Parathyroid adenoma (tissue), 2 donors: ENCODE measurements around the gene TRIM52.

ENCODE experiments used
- H2AFZ ChIP-seq: fragments of 300-600 bp; sonication (generic); one replicate; pipeline ENCODE4 v1.7.0; 2017; ENCODE audit warnings: antibody characterized with exemption, mild to moderate bottlenecking
- H3K27ac ChIP-seq: fragments of 300-600 bp; sonication (generic); one replicate; pipeline ENCODE4 v1.7.0; 2017
- H3K27me3 ChIP-seq: fragments of 300-600 bp; sonication (generic); one replicate; pipeline ENCODE4 v1.7.0; 2017; ENCODE audit warnings: low read length; ENCODE audit not compliant: control insufficient read depth, insufficient read depth
- H3K36me3 ChIP-seq: fragments of 300-600 bp; sonication (generic); one replicate; pipeline ENCODE4 v1.7.0; 2017; ENCODE audit warnings: low read length; ENCODE audit not compliant: control insufficient read depth, insufficient read depth
- H3K4me1 ChIP-seq: fragments of 300-600 bp; sonication (generic); one replicate; pipeline ENCODE4 v1.7.0; 2017; ENCODE audit warnings: control low read depth
- H3K4me2 ChIP-seq: fragments of 300-600 bp; sonication (generic); one replicate; pipeline ENCODE4 v1.7.0; 2017; ENCODE audit warnings: low read length
- H3K4me3 ChIP-seq: fragments of 300-600 bp; sonication (generic); one replicate; pipeline ENCODE4 v1.7.0; 2017; ENCODE audit warnings: low read depth, low read length
- H3K79me2 ChIP-seq: fragments of 300-600 bp; sonication (generic); one replicate; pipeline ENCODE4 v1.7.0; 2017; ENCODE audit warnings: control low read depth
- H3K9ac ChIP-seq: fragments of 300-600 bp; sonication (generic); one replicate; pipeline ENCODE4 v1.7.0; 2017; ENCODE audit warnings: mild to moderate bottlenecking
- H3K9me3 ChIP-seq: fragments of 300-600 bp; sonication (generic); one replicate; pipeline ENCODE4 v1.7.0; 2017; ENCODE audit warnings: low read length; ENCODE audit not compliant: control insufficient read depth
- CTCF ChIP-seq: fragments of 300-600 bp; sonication (generic); IDR thresholded peaks from one replicate; pipeline ENCODE4 v1.7.0; 2017; ENCODE audit warnings: antibody characterized with exemption, mild to moderate bottlenecking
- donor health status: primary hyperparathyroidism.

Gene TRIM52

GRCh38 chr5:181233801-181234454, 27.0 kb downstream of the TRIM52 start:
- H3K9ac ChIP-seq, result no peak overlapping the region
- no peaks in the 10 kb centered on the region for H3K36me3 ChIP-seq
- no peak overlapping the region for H2AFZ ChIP-seq
- no peaks in the 10 kb centered on the region for H3K27me3 ChIP-seq
- no peaks in the 10 kb centered on the region for H3K79me2 ChIP-seq
- no peaks in the 10 kb centered on the region for H3K9me3 ChIP-seq
- no peak for TF ChIP-seq CTCF
- H3K4me2 ChIP-seq, result no peak overlapping the region
- H3K4me3 ChIP-seq, result no peak overlapping the region
- peaks cover 8% of the 10 kb centered on the region for H3K4me1 ChIP-seq
- peak overlapping the region; percentile 74 for H3K27ac ChIP-seq

- Histone ChIP-seq H3K36me3 (no peaks in the 10 kb centered on the region), H3K27ac (peak overlapping the region; percentile 11), H3K4me3 (no peak overlapping the region), H3K9me3 (no peaks in the 10 kb centered on the region), H2AFZ (no peak overlapping the region), H3K79me2 (no peaks in the 10 kb centered on the region), H3K4me2 (no peak overlapping the region), H3K27me3 (no peaks in the 10 kb centered on the region), H3K9ac (no peak overlapping the region), H3K4me1 (peaks cover 8% of the 10 kb centered on the region)
- TF ChIP-seq CTCF, result no peak
These were observed 27.7 kb downstream of the TRIM52 start for GRCh38 chr5:181233088-181233800.

GRCh38 chr5:181232593-181232992, 28.4 kb downstream of the TRIM52 start:
- Histone ChIP-seq H3K4me2 (no peak overlapping the region), H3K79me2 (no peaks in the 10 kb centered on the region), H3K9me3 (no peaks in the 10 kb centered on the region), H2AFZ (no peak overlapping the region), H3K27ac (no peak overlapping the region), H3K36me3 (no peaks in the 10 kb centered on the region), H3K4me1 (peaks cover 8% of the 10 kb centered on the region), H3K27me3 (no peaks in the 10 kb centered on the region), H3K9ac (no peak overlapping the region), H3K4me3 (no peak overlapping the region)
- no peak for TF ChIP-seq CTCF

- Histone ChIP-seq H3K4me3 (no peak overlapping the region), H3K9me3 (no peaks in the 10 kb centered on the region), H3K9ac (no peak overlapping the region), H3K36me3 (no peaks in the 10 kb centered on the region), H3K27me3 (no peaks in the 10 kb centered on the region), H3K27ac (no peak overlapping the region), H3K79me2 (no peaks in the 10 kb centered on the region), H3K4me1 (peaks cover 8% of the 10 kb centered on the region), H3K4me2 (no peak overlapping the region), H2AFZ (no peak overlapping the region)
- TF ChIP-seq CTCF, result no peak
These were observed 29.5 kb downstream of the TRIM52 start for GRCh38 chr5:181231432-181231831.
